GM12878 (cell line): ENCODE results near the gene SMG6. TPM values are rescaled to one million over a fixed set of nuclear protein-coding genes. Genes with fewer than 3 reads are reported as not detected.

Experiments used
- ATAC-seq: fragments of 200-7000 bp; cut with Tn5 transposase; 3 replicates; pipeline ENCODE4 v1.9.1; 2020; ENCODE audit warnings: mild to moderate bottlenecking, moderate library complexity
- BruUV-seq: library from RNA; stranded (reverse); fragments of 400-500 nt; replicated peaks from 2 replicates; lab custom pipeline; 2021; lab: Mats Ljungman, UMichigan
- CTCF ChIA-PET: fragments of 300-600 bp; sonication (Branson Sonifier 250); formaldehyde crosslinking; extraction: SDS; loops from one replicate; lab custom pipeline; 2021; ENCODE audit warnings: inconsistent platforms; lab: Yijun Ruan, JAX
- POLR2A ChIA-PET: fragments of 350-600 bp; formaldehyde crosslinking; extraction: SDS; loops from one replicate; lab custom pipeline; 2021; ENCODE audit warnings: inconsistent platforms; lab: Charles Lee
- RAD21 ChIA-PET: fragments of 300-600 bp; sonication (Branson Sonifier 250); formaldehyde crosslinking; loops from one replicate; lab custom pipeline; 2023; ENCODE audit warnings: antibody characterized with exemption; ENCODE audit not compliant: unreplicated experiment; lab: Charles Lee
- SMC1A ChIA-PET: fragments of 300-600 bp; sonication (Branson Sonifier 250); formaldehyde crosslinking; loops from one replicate; lab custom pipeline; 2023; ENCODE audit not compliant: unreplicated experiment, uncharacterized antibody; lab: Charles Lee
- DNase-seq: peaks from one replicate; pipeline ENCODE4 v3.0.0-alpha.2; 2011; ENCODE audit warnings: low read depth, low spot score
- FAIRE-seq: peaks from 3 replicates; lab custom pipeline; 2011; peaks lifted over from hg19 to GRCh38; lab: Jason Lieb, UNC
- H2AFZ ChIP-seq: 2 replicates; pipeline ENCODE4 v1.6.0; 2011; ENCODE audit warnings: low read depth, low read length, control low read depth; ENCODE audit not compliant: control insufficient read depth
- H3K27ac ChIP-seq: 2 replicates; pipeline ENCODE4 v1.5.1; 2011; ENCODE audit warnings: control low read depth; ENCODE audit not compliant: control insufficient read depth, insufficient read depth
- H3K27me3 ChIP-seq, 2 experiments: replicated peaks in 1 of 2; 2 replicates each; pipeline versions ENCODE4 v1.6.0 to v1.6.1; 2011; ENCODE audit warnings: low read length in 1 of 2; ENCODE audit not compliant: control insufficient read depth in 2 of 2, insufficient read depth in 2 of 2
- H3K36me3 ChIP-seq, 2 experiments: 2 replicates each; pipeline ENCODE4 v1.5.1; 2011; ENCODE audit warnings: low read length in 1 of 2; ENCODE audit not compliant: control insufficient read depth in 2 of 2, insufficient read depth in 2 of 2
- H3K4me1 ChIP-seq: 2 replicates; pipeline ENCODE4 v1.6.1; 2011; ENCODE audit warnings: mild to moderate bottlenecking, low read length, moderate library complexity, mixed read lengths; ENCODE audit not compliant: control insufficient read depth, insufficient read depth
- H3K4me2 ChIP-seq: 2 replicates; pipeline ENCODE4 v1.6.0; 2011; ENCODE audit warnings: control low read depth; ENCODE audit not compliant: control insufficient read depth, insufficient read depth
- H3K4me3 ChIP-seq: fragments of 200-600 bp; sonication (generic); 2 replicates; pipeline ENCODE4 v1.5.1; 2016
- H3K79me2 ChIP-seq: 2 replicates; pipeline ENCODE4 v1.6.0; 2011; ENCODE audit warnings: low read length; ENCODE audit not compliant: control insufficient read depth, insufficient read depth
- H3K9ac ChIP-seq: 2 replicates; pipeline ENCODE4 v1.8.0; 2011; ENCODE audit warnings: low read length, control low read depth, mixed read lengths; ENCODE audit not compliant: control insufficient read depth, insufficient read depth
- H3K9me3 ChIP-seq: replicated peaks from 3 replicates; pipeline ENCODE4 v1.5.1; 2011; ENCODE audit warnings: mild to moderate bottlenecking, low read length; ENCODE audit not compliant: control insufficient read depth, insufficient read depth
- H4K20me1 ChIP-seq: 2 replicates; pipeline ENCODE4 v1.6.0; 2011; ENCODE audit not compliant: control insufficient read depth, insufficient read depth
- SREBF2 ChIP-seq: IDR thresholded peaks from 2 replicates; pipeline ENCODE4 v1.6.1; 2012; ENCODE audit warnings: mild to moderate bottlenecking, low read length
- STAT1 ChIP-seq: fragments of 450-650 bp; conservative IDR thresholded peaks from 2 replicates; pipeline ENCODE4 v1.6.1; 2014; ENCODE audit warnings: antibody characterized with exemption, mild to moderate bottlenecking
- STAT3 ChIP-seq: IDR thresholded peaks from 2 replicates; pipeline ENCODE4 v1.6.1; 2011; ENCODE audit warnings: low read depth, low read length, improper control_type of control experiment
- ZNF207 ChIP-seq: fragments of 450-650 bp; IDR thresholded peaks from 2 replicates; pipeline ENCODE4 v1.6.1; 2014; ENCODE audit warnings: antibody characterized with exemption, mild to moderate bottlenecking, borderline replicate concordance
- ZNF274 ChIP-seq: IDR thresholded peaks from one replicate; pipeline ENCODE4 v1.8.0; 2011; ENCODE audit not compliant: insufficient read length, insufficient read depth
- ZNF622 ChIP-seq: fragments of 450-650 bp; IDR thresholded peaks from 2 replicates; pipeline ENCODE4 v1.6.1; 2017; ENCODE audit warnings: mild to moderate bottlenecking, inconsistent platforms
- WGBS: methylation state at CpG from one replicate; pipeline ENCODE4 v1.1.6; 2016; ENCODE audit warnings: low lambda C conversion rate; ENCODE audit not compliant: insufficient replicate concordance, insufficient coverage; ENCODE audit errors: missing lambda C conversion rate; 5-methylcytosine and 5-hydroxymethylcytosine counted together
- in situ Hi-C: fragments of 300-500 bp; cut with MboI; formaldehyde crosslinking; loops from 9 replicates; pipeline ENCODE4 v1.14.3; 2018; ENCODE audit warnings: mixed read lengths
- intact Hi-C: fragments of 100-400 bp; cut with micrococcal nuclease; formaldehyde crosslinking; loops from one replicate; pipeline ENCODE4 v1.14.2; 2022; ENCODE audit not compliant: unreplicated experiment
- polyA plus RNA-seq, 11 experiments: library from polyadenylated mRNA; depleted of rRNA in 4 of 11; unstranded in 6 of 11; stranded (reverse) in 5 of 11; fragments of >200 nt; fragmentation: Nextera tagmentation in 4 of 11; fragmentation: Illumina TruSeq in 1 of 11; extraction: Ambion mirVana in 4 of 11; extraction: Trizol in 1 of 11; gene quantifications; 1 replicate in 1 of 11; 2 replicates in 10 of 11; pipeline versions ENCODE4 v1.2.1 to v1.2.3, GENCODE V29; 2011 to 2016; ENCODE audit warnings: inconsistent platforms in 2 of 11, missing spikeins in 2 of 11, low read depth in 1 of 11
- total RNA-seq, 4 experiments: library from RNA; depleted of rRNA in 3 of 4; stranded (reverse); fragments of >200 nt in 3 of 4; fragmentation: Illumina TruSeq in 1 of 4; extraction: Trizol in 1 of 4; gene quantifications; 2 replicates each; pipeline versions ENCODE4 v1.2.1 to v1.2.3, GENCODE V29; 2013 to 2021
- TF ChIP-seq, protein P1 (sequence below): IDR thresholded peaks from 2 replicates; pipeline ENCODE4 v1.6.1; 2011; ENCODE audit warnings: borderline replicate concordance, low read depth, mild to moderate bottlenecking, moderate library complexity, low read length; ENCODE audit not compliant: insufficient read depth, poor library complexity, severe bottlenecking
- TF ChIP-seq, protein P2 (sequence below): IDR thresholded peaks from 2 replicates; pipeline ENCODE4 v1.6.1; 2012; ENCODE audit warnings: improper control_type of control experiment, low read depth, low read length; ENCODE audit not compliant: insufficient replicate concordance
- TF ChIP-seq, protein P3 (sequence below): IDR thresholded peaks from 2 replicates; pipeline ENCODE4 v1.6.1; 2011; ENCODE audit warnings: low read depth, mild to moderate bottlenecking, low read length, moderate library complexity, borderline replicate concordance; ENCODE audit errors: extremely low read depth
- TF ChIP-seq, protein P4 (sequence below): fragments of 150-350 bp; IDR thresholded peaks from 2 replicates; pipeline ENCODE4 v1.6.1; 2014; ENCODE audit warnings: mild to moderate bottlenecking, low read depth, low read length

Gene SMG6
- total and polyA plus RNA-seq, 10 of the 15 experiments (the other 5 are each of a cell fraction or from before 2014, with no cell fraction given) = 0.58 to 28.7 (median 15.7) TPM

DNA sequence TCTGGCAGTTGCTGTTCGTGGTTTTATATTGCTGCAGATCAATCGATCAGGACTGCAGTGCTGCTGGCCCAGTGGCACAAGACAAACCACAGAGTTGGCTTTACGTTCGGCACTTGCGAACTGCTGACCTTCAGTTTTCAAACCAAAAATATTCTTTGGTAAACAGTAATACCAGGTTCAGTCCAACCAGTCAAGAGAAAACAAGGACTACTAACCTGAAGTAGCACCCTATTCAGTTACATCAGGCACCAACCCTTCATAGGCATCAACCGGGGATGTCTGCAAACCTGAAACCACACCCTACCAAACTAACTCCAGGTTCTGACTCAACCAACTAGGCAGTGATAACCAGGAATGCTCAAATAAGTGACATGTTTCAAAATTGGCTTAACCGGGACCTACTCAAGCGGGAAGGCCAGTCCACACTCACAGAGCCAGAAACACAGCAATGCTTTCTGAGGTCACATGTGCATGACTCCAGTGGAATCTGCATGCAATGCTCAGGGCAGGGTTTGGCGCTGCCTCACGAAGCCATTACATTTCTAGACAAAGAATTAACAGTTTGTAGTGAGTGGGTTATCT lies 91.1 kb downstream of the SMG6 start:
- no peak for TF ChIP-seq STAT1
- TF ChIP-seq, protein P1, sequence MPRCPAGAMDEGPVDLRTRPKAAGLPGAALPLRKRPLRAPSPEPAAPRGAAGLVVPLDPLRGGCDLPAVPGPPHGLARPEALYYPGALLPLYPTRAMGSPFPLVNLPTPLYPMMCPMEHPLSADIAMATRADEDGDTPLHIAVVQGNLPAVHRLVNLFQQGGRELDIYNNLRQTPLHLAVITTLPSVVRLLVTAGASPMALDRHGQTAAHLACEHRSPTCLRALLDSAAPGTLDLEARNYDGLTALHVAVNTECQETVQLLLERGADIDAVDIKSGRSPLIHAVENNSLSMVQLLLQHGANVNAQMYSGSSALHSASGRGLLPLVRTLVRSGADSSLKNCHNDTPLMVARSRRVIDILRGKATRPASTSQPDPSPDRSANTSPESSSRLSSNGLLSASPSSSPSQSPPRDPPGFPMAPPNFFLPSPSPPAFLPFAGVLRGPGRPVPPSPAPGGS = no peak
- TF ChIP-seq, protein P2, sequence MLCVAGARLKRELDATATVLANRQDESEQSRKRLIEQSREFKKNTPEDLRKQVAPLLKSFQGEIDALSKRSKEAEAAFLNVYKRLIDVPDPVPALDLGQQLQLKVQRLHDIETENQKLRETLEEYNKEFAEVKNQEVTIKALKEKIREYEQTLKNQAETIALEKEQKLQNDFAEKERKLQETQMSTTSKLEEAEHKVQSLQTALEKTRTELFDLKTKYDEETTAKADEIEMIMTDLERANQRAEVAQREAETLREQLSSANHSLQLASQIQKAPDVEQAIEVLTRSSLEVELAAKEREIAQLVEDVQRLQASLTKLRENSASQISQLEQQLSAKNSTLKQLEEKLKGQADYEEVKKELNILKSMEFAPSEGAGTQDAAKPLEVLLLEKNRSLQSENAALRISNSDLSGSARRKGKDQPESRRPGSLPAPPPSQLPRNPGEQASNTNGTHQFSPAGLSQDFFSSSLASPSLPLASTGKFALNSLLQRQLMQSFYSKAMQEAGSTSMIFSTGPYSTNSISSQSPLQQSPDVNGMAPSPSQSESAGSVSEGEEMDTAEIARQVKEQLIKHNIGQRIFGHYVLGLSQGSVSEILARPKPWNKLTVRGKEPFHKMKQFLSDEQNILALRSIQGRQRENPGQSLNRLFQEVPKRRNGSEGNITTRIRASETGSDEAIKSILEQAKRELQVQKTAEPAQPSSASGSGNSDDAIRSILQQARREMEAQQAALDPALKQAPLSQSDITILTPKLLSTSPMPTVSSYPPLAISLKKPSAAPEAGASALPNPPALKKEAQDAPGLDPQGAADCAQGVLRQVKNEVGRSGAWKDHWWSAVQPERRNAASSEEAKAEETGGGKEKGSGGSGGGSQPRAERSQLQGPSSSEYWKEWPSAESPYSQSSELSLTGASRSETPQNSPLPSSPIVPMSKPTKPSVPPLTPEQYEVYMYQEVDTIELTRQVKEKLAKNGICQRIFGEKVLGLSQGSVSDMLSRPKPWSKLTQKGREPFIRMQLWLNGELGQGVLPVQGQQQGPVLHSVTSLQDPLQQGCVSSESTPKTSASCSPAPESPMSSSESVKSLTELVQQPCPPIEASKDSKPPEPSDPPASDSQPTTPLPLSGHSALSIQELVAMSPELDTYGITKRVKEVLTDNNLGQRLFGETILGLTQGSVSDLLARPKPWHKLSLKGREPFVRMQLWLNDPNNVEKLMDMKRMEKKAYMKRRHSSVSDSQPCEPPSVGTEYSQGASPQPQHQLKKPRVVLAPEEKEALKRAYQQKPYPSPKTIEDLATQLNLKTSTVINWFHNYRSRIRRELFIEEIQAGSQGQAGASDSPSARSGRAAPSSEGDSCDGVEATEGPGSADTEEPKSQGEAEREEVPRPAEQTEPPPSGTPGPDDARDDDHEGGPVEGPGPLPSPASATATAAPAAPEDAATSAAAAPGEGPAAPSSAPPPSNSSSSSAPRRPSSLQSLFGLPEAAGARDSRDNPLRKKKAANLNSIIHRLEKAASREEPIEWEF = no peak
- no peak for TF ChIP-seq STAT3
- TF ChIP-seq ZNF622 = no peak
- no peak for TF ChIP-seq ZNF274
- TF ChIP-seq ZNF207 = no peak
- TF ChIP-seq SREBF2 = no peak
- TF ChIP-seq, protein P3, sequence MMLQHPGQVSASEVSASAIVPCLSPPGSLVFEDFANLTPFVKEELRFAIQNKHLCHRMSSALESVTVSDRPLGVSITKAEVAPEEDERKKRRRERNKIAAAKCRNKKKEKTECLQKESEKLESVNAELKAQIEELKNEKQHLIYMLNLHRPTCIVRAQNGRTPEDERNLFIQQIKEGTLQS = no peak
- TF ChIP-seq, protein P4, sequence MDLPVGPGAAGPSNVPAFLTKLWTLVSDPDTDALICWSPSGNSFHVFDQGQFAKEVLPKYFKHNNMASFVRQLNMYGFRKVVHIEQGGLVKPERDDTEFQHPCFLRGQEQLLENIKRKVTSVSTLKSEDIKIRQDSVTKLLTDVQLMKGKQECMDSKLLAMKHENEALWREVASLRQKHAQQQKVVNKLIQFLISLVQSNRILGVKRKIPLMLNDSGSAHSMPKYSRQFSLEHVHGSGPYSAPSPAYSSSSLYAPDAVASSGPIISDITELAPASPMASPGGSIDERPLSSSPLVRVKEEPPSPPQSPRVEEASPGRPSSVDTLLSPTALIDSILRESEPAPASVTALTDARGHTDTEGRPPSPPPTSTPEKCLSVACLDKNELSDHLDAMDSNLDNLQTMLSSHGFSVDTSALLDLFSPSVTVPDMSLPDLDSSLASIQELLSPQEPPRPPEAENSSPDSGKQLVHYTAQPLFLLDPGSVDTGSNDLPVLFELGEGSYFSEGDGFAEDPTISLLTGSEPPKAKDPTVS = no peak
- TF ChIP-seq, all 136 proteins: peak for 0
- Histone ChIP-seq H4K20me1 (no peaks in the 10 kb centered on the region), H3K4me3 (no peak overlapping the region), H3K9ac (no peak overlapping the region), H3K27ac (no peak overlapping the region), H3K4me2 (no peak overlapping the region), H3K4me1 (peaks cover 19% of the 10 kb centered on the region), H3K79me2 (peaks cover 33% of the 10 kb centered on the region), H3K36me3 (peaks cover 7 to 10% of the 10 kb centered on the region in 2 experiments), H3K9me3 (no peaks in the 10 kb centered on the region), H2AFZ (no peak overlapping the region), H3K27me3 (no peaks in the 10 kb centered on the region)
- RAD21 ChIA-PET = interaction anchor here (1.4 to 3.4 kb wide), 2 partner anchors 10 to 33 kb away, joined by 4 to 24 read pairs; no protein-coding TSS in a partner anchor
- CTCF ChIA-PET = interaction anchor here (0.8 to 2.1 kb wide), 6 partner anchors 8 to 47 kb away, joined by 3 to 11 read pairs (median 5); no protein-coding TSS in a partner anchor
- intact Hi-C loops (no loop called here), in situ Hi-C loops (no loop called here)
- ATAC-seq = no peak
- FAIRE-seq = no peak
- POLR2A ChIA-PET = interaction anchor here (1.0 to 2.7 kb wide), 3 partner anchors 8 to 17 kb away, joined by 3 to 20 read pairs (median 6); no protein-coding TSS in a partner anchor
- DNase-seq = no peak
- BruUV-seq = no TSS peak
- SMC1A ChIA-PET = interaction anchor here (0.6 to 3.0 kb wide), 7 partner anchors 8 to 198 kb away, joined by 3 to 21 read pairs (median 8); no protein-coding TSS in a partner anchor
- over 99% methylated on average over 10 of the region's 10 CpGs for WGBS
